Activated naive CD4-positive, alpha-beta T cell treated with anti-CD3 and anti-CD28 coated beads, Interleukin-2, amount 10 ng/mL, durations not matched to agents 5 hours and 36 hours (primary cell): ENCODE data around the gene DOCK4. TPM values are rescaled to one million over a fixed set of nuclear protein-coding genes. Genes with fewer than 3 reads are reported as not detected.

ENCODE experiments used
- total RNA-seq, 2 experiments: library from RNA; stranded (reverse); gene quantifications; one replicate each; pipeline ENCODE4 v1.2.3, GENCODE V29; 2021

The DOCK4 gene
- under 1 TPM; 0.07 to 0.28 TPM for total RNA-seq

GRCh38 chr7:112206238-112206990 lies at the start of gene DOCK4, which contains the start of gene ZNF277:
Gene DOCK4 (minus strand): TSS chr7:112206399. CDS start chr7:112206138, 261 bp downstream.
Gene ZNF277 (plus strand): TSS chr7:112206695. CDS start chr7:112206717, 22 bp downstream.

Other genes with a start within 250 kb of the DOCK4 start
- 10 to 100 TPM; 29.2 to 31.6 TPM for gene ZNF277, start 296 bp upstream of the DOCK4 start, total RNA-seq
- 10 to 100 TPM; 33.5 to 36.5 TPM for gene IFRD1, start 244.1 kb upstream of the DOCK4 start, total RNA-seq